SKM-1 treated with dmso at 0.1 percent for 144 hours (cell line): Measurements from ENCODE around the gene GGA2.
"Not testable (repeated sequence)": the region's sequence is repeated elsewhere in the genome, so short reads cannot be mapped to it uniquely, and the experiment has no call there.

Experiments used
- DNase-seq: peaks from one replicate; lab custom pipeline; 2025; ENCODE audit not compliant: unreplicated experiment; lab: John Stamatoyannopoulos, UW

GGA2 gene

DNA sequence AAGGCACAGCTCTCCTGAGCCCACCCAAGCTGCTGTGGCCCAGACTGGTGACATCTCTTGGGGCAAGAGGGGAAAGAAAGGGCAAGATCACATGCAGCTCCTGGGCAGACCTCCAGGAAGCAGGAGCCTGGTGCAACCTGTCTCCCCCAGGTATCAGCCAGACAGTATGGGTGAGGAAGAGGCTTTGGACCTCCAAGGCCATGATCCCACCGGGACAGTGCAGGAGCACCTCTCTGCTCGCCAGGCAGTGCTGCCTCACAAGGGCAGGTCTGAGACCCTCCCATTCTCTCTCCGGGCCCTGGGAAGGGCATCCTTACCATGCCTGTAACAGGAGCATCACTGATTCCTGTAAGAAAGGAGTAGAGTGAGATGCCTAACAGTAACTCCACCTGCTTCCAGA lies 31.7 kb downstream of the GGA2 start:
- no peak for DNase-seq

DNA sequence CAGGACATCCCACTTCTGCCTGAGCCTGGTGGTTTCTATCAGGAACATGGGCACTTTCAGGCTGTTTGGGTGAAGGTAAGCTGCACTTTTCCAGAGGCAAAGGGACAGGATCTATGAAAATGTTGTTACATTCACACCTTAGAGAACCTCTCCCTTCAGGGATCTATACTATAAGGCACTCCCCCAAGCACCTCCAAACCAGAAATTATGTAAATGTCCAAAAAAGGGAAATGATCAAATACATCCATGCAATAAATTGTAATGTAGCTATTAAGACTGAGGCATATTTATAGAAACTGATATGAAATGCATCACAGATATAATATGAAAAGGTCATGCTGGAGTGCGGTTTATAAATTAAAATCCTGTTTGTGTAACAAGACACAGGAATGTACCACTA lies 34.0 kb downstream of the GGA2 start:
- DNase-seq, result no peak

DNA sequence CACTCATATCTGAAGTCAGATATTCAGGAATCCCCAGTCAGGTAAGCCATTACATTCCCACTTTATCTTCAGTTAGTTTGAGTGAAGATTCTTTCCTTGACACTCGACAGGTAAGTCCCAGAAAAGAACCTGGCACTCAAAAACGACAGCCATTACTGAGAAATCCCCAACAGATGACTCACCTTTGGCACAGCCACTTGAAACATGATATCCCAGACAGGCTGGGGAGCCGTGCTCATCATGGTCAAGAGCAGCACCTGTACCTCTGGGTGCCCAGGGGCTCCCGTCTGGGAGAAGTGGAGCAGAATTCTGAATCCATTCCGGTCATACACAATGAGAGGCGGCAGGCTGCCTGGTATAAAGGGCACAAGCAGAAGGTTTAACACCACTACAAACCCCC lies 40.5 kb downstream of the GGA2 start:
- DNase-seq, result no peak

DNA sequence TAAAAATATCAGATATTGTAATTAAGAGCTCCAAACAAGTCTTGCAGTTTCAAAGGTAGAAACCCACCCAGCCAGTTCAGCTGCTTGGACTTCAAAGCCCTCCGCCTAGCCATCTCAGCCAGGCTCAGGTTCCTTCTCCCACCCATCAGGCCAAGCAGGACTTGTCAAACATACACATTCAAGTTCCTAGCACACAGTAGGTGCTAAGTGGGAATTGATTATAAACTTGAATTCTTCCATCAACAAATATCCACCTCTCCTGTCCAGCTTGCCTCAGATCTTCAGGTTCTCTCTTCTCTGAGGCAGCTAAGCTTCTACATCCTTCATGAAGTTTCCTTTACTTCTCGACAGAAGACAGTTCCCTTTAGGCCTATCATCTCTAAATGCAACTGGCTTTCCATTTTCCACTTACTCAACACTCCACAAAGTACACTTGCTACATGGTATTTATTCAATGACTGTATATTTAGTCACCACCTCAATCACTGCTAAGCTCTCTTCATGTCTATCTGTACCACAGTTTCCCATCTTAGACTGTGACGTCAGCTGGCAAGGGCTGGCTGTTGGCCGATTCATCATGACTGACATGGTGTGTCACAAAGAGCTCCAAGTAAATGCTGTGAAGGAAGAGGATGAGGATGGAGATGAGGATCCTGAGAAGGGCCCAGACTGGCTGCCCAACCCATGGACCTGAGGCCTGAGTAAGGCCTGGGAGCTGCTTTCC lies 44.0 kb downstream of the GGA2 start:
- no peak for DNase-seq

DNA sequence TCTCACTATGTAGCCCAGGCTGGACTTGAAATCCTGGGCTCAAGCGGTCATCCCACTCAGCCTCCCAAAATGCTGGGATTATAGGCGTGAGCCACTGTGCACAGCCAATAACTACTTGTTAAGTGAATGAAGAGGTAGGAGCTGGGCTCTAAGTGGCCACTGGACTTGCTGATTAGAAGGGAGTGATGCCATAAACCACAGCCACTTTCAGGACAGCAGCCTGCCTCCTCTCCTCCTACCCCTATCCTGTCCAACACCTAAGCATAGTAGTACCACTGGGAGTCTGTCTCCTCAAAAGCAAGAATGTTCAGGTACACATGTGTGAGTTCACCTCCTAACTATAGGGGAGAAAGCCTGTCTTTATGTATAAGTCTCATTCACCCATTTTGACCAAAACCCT lies 45.1 kb downstream of the GGA2 start:
- no peak for DNase-seq

DNA sequence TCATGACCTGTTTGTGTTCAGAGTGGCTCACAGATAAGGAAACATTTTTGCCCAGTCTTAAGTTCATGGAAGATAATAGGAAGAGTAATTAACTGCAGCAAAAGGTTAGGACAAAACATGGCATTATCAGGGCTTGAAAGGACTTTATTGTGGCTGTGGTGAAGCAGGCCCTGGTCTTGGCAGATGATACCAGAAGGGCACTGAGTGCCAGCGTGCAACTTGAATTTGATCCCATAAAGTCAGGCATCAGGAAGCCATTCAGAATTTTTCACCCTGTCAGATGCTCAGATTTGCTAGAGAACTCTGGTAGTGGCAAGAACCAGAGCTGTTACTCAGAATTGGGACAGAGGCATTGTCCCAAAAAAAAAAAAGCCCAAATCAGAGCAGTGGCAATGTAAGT lies 46.1 kb downstream of the GGA2 start:
- no peak for DNase-seq

DNA sequence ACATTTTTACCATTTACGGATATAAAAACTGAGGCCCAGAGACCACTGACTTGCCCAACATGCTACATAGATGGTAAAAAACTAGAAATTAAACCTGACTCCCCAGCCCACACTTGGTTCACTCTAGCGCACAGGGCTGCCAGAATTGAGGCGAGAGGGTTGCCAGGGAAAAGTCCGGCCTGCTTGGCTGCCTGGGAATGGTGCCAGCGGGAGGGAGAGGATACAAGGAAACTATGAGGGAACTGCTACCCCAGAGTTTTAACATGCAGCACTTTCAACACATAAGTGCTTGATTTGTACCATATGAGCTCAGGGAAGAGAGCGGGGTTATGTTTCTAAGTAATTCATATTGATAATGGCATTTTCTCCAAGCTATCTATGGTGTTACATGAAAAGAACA lies 47.3 kb downstream of the GGA2 start:
- not testable (repeated sequence) for DNase-seq

DNA sequence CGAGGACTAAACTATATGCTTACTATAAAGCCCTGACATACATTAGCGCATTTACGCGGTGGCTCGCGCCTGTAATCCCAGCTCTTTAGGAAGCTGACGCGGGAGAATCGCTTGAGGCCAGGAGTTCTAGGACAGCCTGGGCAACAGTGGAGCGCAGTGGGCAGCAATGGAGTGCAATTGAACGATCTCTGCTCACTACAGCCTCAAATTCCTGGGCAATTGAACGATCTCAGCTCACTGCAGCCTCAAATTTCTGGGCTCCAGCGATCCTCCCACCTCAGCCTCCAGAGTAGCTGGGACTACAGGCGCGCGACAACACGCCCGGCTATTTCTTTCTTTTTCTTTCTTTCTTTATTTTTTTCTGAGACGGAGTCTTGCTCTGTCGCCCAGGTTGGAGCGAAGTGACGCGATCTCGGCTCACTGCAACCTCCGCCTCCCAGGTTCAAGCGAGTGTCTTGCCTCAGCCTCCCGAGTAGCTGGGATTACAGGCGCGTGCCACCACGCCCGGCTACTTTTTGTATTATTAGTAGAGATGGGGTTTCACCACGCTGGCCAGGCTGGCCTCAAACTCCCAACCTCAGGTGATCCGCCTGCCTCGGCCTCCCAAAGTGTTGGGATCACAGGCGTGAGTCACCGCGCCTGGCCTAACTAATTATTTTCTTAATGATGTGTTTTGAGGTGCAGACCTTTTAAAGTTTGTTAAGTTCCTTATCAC lies 56.8 kb downstream of the GGA2 start:
- DNase-seq, result no peak

DNA sequence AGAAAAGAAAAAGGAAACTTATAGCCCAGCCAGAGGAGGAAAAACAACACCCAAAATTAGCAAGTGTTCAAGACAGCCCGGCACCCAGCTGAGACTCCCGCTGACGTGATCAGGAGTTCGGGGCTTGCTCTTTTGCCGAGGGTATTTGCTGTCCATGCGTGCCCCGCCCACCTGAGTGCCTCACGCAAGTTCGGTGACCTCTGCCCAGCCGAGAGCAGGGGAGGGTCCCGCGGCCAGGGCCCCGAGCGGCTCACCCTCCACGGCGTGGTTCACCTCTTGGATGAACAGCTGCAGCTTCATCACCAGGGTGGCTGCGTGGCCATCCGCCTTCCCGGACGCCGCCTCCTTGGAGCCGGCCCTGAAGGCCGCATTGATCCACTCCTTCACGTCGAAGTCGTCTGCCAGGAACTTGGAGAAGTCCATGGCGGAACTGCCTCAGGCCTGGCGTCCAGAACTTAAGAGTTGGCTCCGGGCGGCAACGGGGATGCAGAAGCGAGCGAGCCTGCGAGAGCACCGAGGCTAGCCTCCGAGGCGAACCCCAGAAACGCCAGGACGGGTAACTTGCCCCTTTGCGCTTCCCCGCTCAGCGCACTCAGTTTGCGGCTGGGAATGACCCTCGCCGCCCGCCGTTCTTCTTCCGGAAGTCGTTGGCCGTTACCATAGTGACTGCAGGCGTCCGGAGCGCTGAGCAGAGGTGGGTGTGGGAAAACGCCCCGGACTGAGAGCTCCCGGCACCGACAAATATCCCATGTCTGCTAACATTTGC lies 57.5 kb downstream of the GGA2 start, which contains the start of gene COG7:
Gene COG7 (minus strand): TSS at position 618 of the 766 bp plus-strand sequence. CDS start 195 bp downstream, at position 423.
- peak; percentile 66 for DNase-seq

DNA sequence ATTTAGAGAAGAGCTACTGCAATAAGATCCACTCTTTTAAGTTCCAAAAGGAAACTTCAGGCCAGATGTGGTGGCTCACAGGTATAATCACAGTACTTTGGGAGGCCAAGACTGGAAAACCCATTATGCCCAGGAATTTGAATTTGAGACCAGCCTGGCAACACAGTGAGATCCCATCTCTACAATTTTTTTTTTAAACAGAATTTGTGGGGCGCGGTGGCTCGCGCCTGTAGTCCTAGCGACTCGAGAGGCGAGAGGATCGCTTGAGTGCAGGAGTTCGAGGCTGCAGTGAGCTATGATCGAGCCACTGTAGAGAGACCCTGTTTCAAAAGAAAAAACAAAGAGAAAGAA lies 58.1 kb downstream of the GGA2 start:
- DNase-seq, result no peak

DNA sequence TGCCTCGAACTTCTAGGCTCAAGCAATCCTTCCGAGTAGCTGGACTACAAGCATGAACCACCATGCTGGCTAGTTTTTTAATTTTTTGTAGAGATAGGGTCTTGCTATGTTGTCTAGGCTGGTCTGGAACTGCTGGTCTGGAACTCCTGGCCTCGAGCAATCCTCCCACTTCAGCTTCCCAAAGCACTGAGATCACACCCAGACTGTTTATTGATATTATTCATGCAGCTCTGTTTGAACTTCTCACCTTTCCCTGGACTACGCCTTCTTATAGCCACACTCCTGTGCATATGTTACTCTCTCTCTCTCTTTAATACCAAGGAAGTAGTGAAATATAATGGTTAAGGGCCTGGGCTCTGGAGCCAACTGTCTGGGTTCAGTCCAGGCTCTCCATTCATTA lies 61.9 kb downstream of the GGA2 start:
- no peak for DNase-seq

DNA sequence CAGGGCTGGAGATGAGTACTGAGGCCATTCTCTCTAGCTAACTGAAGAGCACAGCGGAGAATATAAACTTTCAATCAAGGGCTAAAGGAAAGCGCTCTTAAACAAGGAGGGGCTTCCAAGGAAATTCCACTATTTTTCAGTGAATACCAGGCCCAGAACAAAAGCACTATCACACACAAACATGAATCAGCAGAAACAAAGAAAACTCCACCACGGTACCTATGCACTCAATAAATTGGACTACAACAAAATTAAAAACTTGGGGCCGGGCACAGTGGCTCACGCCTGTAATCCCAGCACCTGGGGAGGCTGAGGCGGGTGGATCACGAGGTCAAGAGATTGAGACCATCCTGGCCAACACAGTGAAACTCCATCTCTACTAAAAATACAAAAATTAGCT lies 72.8 kb downstream of the GGA2 start:
- DNase-seq, result not testable (repeated sequence)

DNA sequence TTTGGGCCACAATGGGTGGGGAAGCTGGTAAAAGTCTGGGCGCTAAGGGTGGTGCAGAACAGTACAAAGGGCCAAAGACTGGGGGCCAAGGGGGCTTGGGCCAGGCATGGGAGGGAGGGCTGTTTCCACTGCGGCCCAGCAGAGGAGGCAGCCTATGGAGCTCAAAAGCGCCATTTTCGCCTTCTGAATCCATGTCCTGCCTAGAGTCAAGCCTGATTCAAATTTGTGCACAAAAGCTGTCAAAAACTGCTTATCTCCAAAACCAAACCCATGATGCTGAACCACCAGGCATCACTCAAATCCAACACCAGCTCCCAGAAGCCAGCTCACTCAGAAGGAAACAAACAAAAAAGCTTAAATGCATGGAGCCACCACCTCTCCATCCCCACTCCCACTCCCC lies 73.3 kb downstream of the GGA2 start:
- DNase-seq, result no peak

DNA sequence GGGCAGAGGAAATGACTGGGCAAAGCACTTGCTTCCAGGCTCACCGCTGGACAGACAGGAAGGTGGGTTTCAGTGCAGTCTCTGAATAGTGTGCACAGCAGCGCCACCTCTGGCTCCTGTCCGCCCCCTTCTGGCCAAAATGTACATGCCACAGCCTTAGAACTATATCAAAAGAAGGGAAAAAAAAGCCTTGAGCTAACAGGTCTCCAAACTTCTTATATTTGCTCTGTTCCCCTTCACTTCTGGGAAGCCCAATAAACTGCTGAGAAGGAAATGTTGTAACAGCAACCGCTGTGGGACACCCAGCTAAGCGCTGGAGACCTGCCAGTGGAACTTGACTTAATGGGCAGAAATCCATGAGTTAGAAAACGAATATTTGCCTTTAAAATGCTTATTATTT lies 74.8 kb downstream of the GGA2 start:
- peak; percentile 62 for DNase-seq

DNA sequence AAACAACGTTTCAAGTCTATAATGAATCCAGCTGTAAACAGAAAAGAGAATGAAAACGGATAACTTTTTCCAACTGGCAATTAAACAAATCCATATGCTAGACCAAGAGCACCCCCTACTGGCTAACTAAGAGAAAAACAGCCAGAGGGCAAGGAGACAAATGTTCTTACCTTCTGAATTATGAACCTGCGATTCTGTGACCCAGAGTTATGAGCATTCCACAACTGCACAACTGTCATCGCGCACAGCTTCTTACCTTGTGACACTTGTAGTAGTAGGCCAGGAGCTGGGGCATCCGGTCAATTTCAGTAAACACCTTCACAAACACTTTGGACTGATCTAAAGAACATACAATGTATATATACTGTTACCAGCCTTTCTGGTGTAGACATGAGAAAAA lies 75.9 kb downstream of the GGA2 start:
- DNase-seq, result peak; percentile 52

DNA sequence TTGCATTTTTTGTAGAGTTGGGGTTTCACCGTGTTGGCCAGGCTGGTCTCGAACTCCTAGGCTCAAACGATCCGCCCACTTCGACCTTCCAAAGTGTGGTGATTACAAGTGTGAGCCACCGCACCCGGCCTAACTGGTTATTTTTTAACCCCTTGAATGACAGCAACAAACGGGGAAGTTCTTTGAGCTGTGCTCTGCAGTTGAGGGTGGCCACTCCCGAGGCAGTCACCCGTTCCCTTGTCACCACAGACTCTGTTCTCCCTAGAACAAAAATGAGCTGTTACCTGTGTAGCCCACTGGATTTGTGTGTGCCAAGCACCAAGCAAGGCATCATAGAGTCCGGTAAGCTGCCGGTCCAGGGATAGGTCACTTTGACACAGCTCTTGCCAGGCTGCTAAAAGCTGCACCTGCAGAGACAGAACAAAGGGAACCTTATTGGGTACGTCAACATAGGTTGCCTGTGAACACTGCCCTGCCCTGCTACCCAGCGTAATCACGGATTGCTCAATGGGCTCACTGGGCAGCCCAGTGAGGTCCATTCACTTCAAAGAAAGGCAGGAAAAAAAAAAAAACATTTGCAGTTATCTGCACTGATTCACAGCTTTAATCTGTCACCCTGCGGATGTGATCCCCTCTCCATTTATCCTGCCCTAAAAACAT lies 76.9 kb downstream of the GGA2 start:
- DNase-seq, result no peak

DNA sequence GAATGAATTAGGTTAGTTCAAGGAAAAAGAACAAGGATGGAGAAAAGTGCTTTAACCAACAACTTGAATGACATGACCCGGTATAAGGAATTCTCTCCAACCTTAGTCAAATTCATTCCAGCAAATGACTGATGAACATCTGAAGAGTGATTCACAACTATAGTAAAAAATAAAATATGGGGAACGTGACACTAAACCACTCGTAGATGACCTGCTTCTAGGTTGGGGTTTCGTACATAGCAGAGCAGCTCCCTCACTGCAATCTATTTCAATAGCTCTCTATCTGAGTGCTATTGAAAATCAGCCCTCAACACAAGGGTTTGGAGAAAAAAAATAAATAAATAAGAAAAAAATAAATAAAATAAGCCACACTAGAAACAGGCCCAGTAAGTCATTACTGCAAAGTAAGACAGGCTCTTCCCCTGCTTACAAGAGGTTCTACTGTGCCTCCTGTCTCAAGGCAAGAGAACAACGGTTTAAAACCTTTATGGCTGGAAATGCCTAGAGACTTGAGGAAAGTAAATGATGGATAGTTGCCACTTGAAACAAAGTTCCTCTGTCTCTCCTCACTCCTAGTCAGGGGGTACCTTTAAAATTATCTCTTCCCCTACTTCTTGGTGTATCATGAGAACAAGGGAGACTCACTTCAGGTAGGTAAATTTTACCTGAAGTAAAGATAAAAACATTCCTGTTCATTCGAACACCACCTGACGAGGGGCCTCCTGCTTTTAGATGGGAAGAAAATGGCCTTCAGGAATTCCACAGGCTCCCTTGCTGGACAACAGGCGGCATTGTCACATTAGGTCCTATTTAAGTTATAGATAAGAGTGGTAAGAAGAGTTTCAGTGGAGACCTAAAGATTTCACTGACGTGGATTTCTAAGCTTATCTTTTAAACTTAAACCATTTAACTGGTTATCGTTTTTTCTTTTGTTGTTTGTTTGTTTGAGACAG lies 77.8 kb downstream of the GGA2 start:
- no peak for DNase-seq

DNA sequence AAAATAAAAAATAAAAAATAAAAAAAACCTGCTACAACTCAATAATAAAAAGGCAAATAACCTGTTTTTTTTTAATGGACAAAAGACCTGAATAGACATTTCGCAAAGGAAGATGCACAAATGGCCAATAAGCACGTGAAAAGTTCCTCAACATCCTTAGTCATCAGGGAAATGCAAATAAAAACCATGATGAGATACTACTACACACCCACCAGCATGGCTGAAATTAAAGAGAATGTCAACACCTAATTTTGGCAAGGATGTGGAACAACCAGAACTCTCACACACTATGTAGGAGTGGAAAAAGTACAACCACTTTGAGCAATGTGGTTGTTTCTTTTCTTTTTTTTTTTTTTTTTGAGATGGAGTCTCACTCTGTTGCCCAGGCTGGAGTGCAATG lies 81.9 kb downstream of the GGA2 start:
- DNase-seq, result no peak

DNA sequence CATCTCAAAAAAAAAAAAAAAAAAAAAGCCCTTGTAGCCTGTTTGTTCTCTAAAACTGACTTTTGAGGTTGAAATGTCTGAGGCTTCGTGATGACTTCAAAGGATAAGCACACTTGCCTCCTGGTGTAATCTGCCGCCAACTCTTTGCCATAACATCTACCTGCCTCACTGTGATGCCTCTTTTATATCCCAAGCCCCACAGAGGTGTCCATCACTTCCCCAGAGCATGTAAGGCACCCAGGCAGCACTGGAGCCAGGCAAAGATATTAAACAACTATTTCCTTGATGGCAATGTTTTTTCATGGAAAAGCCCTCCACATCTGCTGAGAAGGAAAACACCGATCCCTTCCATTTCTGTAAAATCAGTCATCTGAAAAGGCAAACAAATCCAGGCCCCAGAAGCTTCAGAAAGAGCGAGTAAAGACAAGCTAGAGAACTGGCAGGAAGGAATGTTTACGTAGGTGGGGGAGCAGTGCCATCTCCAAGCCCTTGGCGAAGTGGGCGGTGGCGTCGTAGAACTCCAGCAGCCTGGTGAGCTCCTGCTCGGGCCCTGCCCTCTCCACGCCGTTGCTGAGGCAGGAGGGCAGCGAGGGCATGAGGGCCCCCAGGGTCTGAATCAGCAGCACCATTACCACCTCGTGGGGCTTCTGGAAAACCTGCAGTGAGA lies 85.9 kb downstream of the GGA2 start:
- DNase-seq, result no peak

DNA sequence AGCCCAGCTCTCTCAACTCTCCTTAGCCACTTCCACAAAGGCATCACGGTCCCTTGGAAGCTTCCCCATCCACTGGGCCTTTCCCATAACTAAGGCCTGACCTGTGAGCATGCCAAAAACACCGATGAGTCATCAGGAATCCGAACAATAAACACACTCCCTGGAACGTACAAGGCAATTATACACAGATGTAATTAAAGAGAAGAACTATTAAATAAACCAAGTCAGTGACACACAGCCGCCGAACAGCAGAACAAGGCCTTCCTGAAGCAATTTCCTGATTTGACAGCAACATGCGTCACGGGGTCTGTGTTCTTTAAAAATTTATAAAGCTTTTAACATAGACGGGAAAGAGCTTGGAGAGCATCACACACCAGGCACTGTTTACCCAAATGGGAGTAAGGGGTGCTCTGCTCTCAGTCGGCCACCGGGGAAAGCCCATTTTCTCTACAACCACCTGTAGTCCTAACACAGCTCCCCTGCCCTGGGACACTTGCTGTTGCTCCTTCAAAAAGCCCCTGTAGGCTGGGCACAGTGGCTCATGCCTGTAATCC lies 86.7 kb downstream of the GGA2 start:
- no peak for DNase-seq
